ENCODE results near the gene ZFYVE9.

ZFYVE9 gene

GRCh38 chr1:52153898-52154297 is 12.0 kb downstream of the ZFYVE9 start:
- TF ChIP-seq CTCF (IDR thresholded peaks at IDR 0.05; ENCODE audit: low read depth, low read length, missing control alignments) = no peak
- no peak for DNase-seq (ENCODE audit: extremely low read depth, low read depth)

GRCh38 chr1:52156460-52156859 is 14.6 kb downstream of the ZFYVE9 start:
- DNase-seq (ENCODE audit: extremely low read depth, low read depth) = no peak
- TF ChIP-seq CTCF (IDR thresholded peaks at IDR 0.05; ENCODE audit: low read depth, low read length, missing control alignments) = no peak
- H3K4me3 ChIP-seq (replicated peaks; ENCODE audit: low read depth, low read length) = no peak overlapping the region

More at GRCh38 chr1:52153898-52154297, 12.0 kb downstream of the ZFYVE9 start:
- no peak overlapping the region for H3K4me3 ChIP-seq (replicated peaks; ENCODE audit: low read depth, low read length)

- TF ChIP-seq CTCF (IDR thresholded peaks at IDR 0.05; ENCODE audit: low read depth, low read length, missing control alignments) = no peak
- no peak overlapping the region for H3K4me3 ChIP-seq (replicated peaks; ENCODE audit: low read depth, low read length)
- no peak for DNase-seq (ENCODE audit: extremely low read depth, low read depth)
Observed at GRCh38 chr1:52157582-52157981, 15.7 kb downstream of the ZFYVE9 start.

GRCh38 chr1:52158218-52158617 is 16.3 kb downstream of the ZFYVE9 start:
- H3K4me3 ChIP-seq (replicated peaks; ENCODE audit: low read depth, low read length) = no peak overlapping the region
- DNase-seq (ENCODE audit: extremely low read depth, low read depth) = no peak
- TF ChIP-seq CTCF (IDR thresholded peaks at IDR 0.05; ENCODE audit: low read depth, low read length, missing control alignments) = no peak

GRCh38 chr1:52159033-52159789 is 17.3 kb downstream of the ZFYVE9 start:
- H3K4me3 ChIP-seq (replicated peaks; ENCODE audit: low read depth, low read length) = no peak overlapping the region
- no peak for DNase-seq (ENCODE audit: extremely low read depth, low read depth)
- no peak for TF ChIP-seq CTCF (IDR thresholded peaks at IDR 0.05; ENCODE audit: low read depth, low read length, missing control alignments)

- DNase-seq (ENCODE audit: extremely low read depth, low read depth) = no peak
- TF ChIP-seq CTCF (IDR thresholded peaks at IDR 0.05; ENCODE audit: low read depth, low read length, missing control alignments) = no peak
- no peak overlapping the region for H3K4me3 ChIP-seq (replicated peaks; ENCODE audit: low read depth, low read length)
Observed at GRCh38 chr1:52162947-52163346, 21.1 kb downstream of the ZFYVE9 start.

GRCh38 chr1:52164604-52165003 is 22.7 kb downstream of the ZFYVE9 start:
- H3K4me3 ChIP-seq (replicated peaks; ENCODE audit: low read depth, low read length) = no peak overlapping the region
- TF ChIP-seq CTCF (IDR thresholded peaks at IDR 0.05; ENCODE audit: low read depth, low read length, missing control alignments) = no peak
- DNase-seq (ENCODE audit: extremely low read depth, low read depth) = no peak
